Endometrial microvascular endothelial cells (primary cell): ENCODE measurements around the gene KASH5. TPM values are rescaled to one million over a fixed set of nuclear protein-coding genes. Genes with fewer than 3 reads are reported as not detected.

Experiments
- in situ Hi-C: cut with HindIII; loops from 2 replicates; pipeline ENCODE4 v1.10.0; 2017; ENCODE audit warnings: low sequenced_read_pairs, low pct_unique_long_range_greater_than_20kb; ENCODE audit errors: inconsistent ontology term
- total RNA-seq: library from RNA; depleted of rRNA; stranded (reverse); fragments of >200 nt; gene quantifications from one replicate; pipeline ENCODE4 v1.2.3, GENCODE V29; 2015; ENCODE audit errors: inconsistent ontology term

Gene KASH5
- total RNA-seq, 1 donor from 2014 or later = not detected

- in situ Hi-C loops = no loop called here
Measured at GRCh38 chr19:49414256-49414655, 26.2 kb downstream of the KASH5 start.

GRCh38 chr19:49415102-49415809, 27.2 kb downstream of the KASH5 start:
- in situ Hi-C loops = no loop called here

GRCh38 chr19:49415810-49416200, 27.8 kb downstream of the KASH5 start:
- in situ Hi-C loops = no loop called here

GRCh38 chr19:49417088-49417487, 29.0 kb downstream of the KASH5 start:
- in situ Hi-C loops = no loop called here

- in situ Hi-C loops = no loop called here
Measured at GRCh38 chr19:49418511-49418910, 30.5 kb downstream of the KASH5 start.

- in situ Hi-C loops = no loop called here
Measured at GRCh38 chr19:49419173-49419572, 31.1 kb downstream of the KASH5 start.

GRCh38 chr19:49420227-49420626, 32.2 kb downstream of the KASH5 start:
- in situ Hi-C loops = no loop called here

- in situ Hi-C loops = no loop called here
Measured at GRCh38 chr19:49421039-49421877, 33.2 kb downstream of the KASH5 start.

GRCh38 chr19:49421878-49422202, 33.8 kb downstream of the KASH5 start:
- in situ Hi-C loops = no loop called here

GRCh38 chr19:49422407-49423070, 34.5 kb downstream of the KASH5 start:
- in situ Hi-C loops = no loop called here

GRCh38 chr19:49423071-49423984, 35.3 kb downstream of the KASH5 start, which contains the start of gene PTH2:
Gene PTH2 (minus strand): TSS chr19:49423441. CDS start chr19:49423339, 102 bp downstream.
- in situ Hi-C loops = no loop called here

- in situ Hi-C loops = no loop called here
Measured at GRCh38 chr19:49423985-49424303, 35.9 kb downstream of the KASH5 start.

GRCh38 chr19:49425178-49425577, 37.1 kb downstream of the KASH5 start, which contains the start of gene GFY:
Gene GFY (plus strand): TSS chr19:49425388. CDS start chr19:49426431, 1,043 bp downstream.
- in situ Hi-C loops = no loop called here

- in situ Hi-C loops = no loop called here
Measured at GRCh38 chr19:49425922-49426592, 38.0 kb downstream of the KASH5 start.

GRCh38 chr19:49427339-49427738, 39.3 kb downstream of the KASH5 start:
- in situ Hi-C loops = no loop called here

GRCh38 chr19:49427855-49428546, 40.0 kb downstream of the KASH5 start:
- in situ Hi-C loops = no loop called here

- in situ Hi-C loops = no loop called here
Measured at GRCh38 chr19:49428547-49429451, 40.8 kb downstream of the KASH5 start.
